HG02852 (cell line): ENCODE data around the gene PARD3B.

Source experiments
- ATAC-seq: cut with Tn5 transposase; IDR thresholded peaks from one replicate; pipeline ENCODE4 v1.9.1; 2021; ENCODE audit warnings: mild to moderate bottlenecking, moderate library complexity; ENCODE audit not compliant: unreplicated experiment

Gene PARD3B

GRCh38 chr2:205425102-205425501 is 879.8 kb downstream of the PARD3B start:
- no peak for ATAC-seq

GRCh38 chr2:205427112-205427511 is 881.8 kb downstream of the PARD3B start:
- no peak for ATAC-seq

GRCh38 chr2:205428811-205429210 is 883.5 kb downstream of the PARD3B start:
- ATAC-seq, result no peak

GRCh38 chr2:205435970-205436369 is 890.7 kb downstream of the PARD3B start:
- no peak for ATAC-seq

GRCh38 chr2:205438241-205438640 is 893.0 kb downstream of the PARD3B start:
- ATAC-seq, result no peak

- ATAC-seq, result no peak
These were observed 894.3 kb downstream of the PARD3B start for GRCh38 chr2:205439621-205440020.

GRCh38 chr2:205441524-205441923 is 896.2 kb downstream of the PARD3B start:
- no peak for ATAC-seq

GRCh38 chr2:205448189-205448588 is 902.9 kb downstream of the PARD3B start:
- ATAC-seq, result no peak

- ATAC-seq, result no peak
These were observed 906.7 kb downstream of the PARD3B start for GRCh38 chr2:205451901-205452512.

- ATAC-seq, result no peak
These were observed 907.9 kb downstream of the PARD3B start for GRCh38 chr2:205453202-205453601.

GRCh38 chr2:205456682-205457081 is 911.4 kb downstream of the PARD3B start:
- no peak for ATAC-seq

GRCh38 chr2:205460217-205460616 is 914.9 kb downstream of the PARD3B start:
- ATAC-seq, result no peak

- no peak for ATAC-seq
These were observed 915.9 kb downstream of the PARD3B start for GRCh38 chr2:205461169-205461568.

GRCh38 chr2:205461678-205462665 is 916.7 kb downstream of the PARD3B start:
- ATAC-seq, result no peak

GRCh38 chr2:205462681-205463345 is 917.5 kb downstream of the PARD3B start:
- no peak for ATAC-seq

GRCh38 chr2:205463466-205464025 is 918.3 kb downstream of the PARD3B start:
- no peak for ATAC-seq

- no peak for ATAC-seq
These were observed 919.4 kb downstream of the PARD3B start for GRCh38 chr2:205464681-205465080.

GRCh38 chr2:205465791-205466190 is 920.5 kb downstream of the PARD3B start:
- ATAC-seq, result no peak

- no peak for ATAC-seq
These were observed 926.5 kb downstream of the PARD3B start for GRCh38 chr2:205471776-205472175.

GRCh38 chr2:205473791-205474190 is 928.5 kb downstream of the PARD3B start:
- ATAC-seq, result no peak

GRCh38 chr2:205474741-205475415 is 929.6 kb downstream of the PARD3B start:
- no peak for ATAC-seq
